ENCODE data around the gene LRMDA.

LRMDA gene

GRCh38 chr10:75905490-75905889 lies 474.1 kb downstream of the LRMDA start:
- no peak for DNase-seq (ENCODE audit: low read depth in 2 of 2)

GRCh38 chr10:75910032-75910431 lies 478.6 kb downstream of the LRMDA start:
- no peak for DNase-seq (ENCODE audit: low read depth in 2 of 2)

GRCh38 chr10:75911426-75911825 lies 480.0 kb downstream of the LRMDA start:
- no peak for DNase-seq (ENCODE audit: low read depth in 2 of 2)

GRCh38 chr10:75916906-75917305 lies 485.5 kb downstream of the LRMDA start:
- no peak for DNase-seq (ENCODE audit: low read depth in 2 of 2)

- DNase-seq (ENCODE audit: low read depth in 2 of 2), result no peak
Measured at GRCh38 chr10:75919913-75920312, 488.5 kb downstream of the LRMDA start.

GRCh38 chr10:75922435-75922834 lies 491.0 kb downstream of the LRMDA start:
- DNase-seq (ENCODE audit: low read depth in 2 of 2), result no peak

GRCh38 chr10:75924309-75924902 lies 493.0 kb downstream of the LRMDA start:
- no peak for DNase-seq (ENCODE audit: low read depth in 2 of 2)

GRCh38 chr10:75925999-75926398 lies 494.6 kb downstream of the LRMDA start:
- no peak for DNase-seq (ENCODE audit: low read depth in 2 of 2)

GRCh38 chr10:75926763-75927162 lies 495.3 kb downstream of the LRMDA start:
- no peak for DNase-seq (ENCODE audit: low read depth in 2 of 2)

GRCh38 chr10:75928231-75928630 lies 496.8 kb downstream of the LRMDA start:
- DNase-seq (ENCODE audit: low read depth in 2 of 2), result no peak

- DNase-seq (ENCODE audit: low read depth in 2 of 2), result no peak
Measured at GRCh38 chr10:75929630-75930161, 498.3 kb downstream of the LRMDA start.

GRCh38 chr10:75932921-75933320 lies 501.5 kb downstream of the LRMDA start:
- DNase-seq (ENCODE audit: low read depth in 2 of 2), result no peak

- DNase-seq (ENCODE audit: low read depth in 2 of 2), result no peak
Measured at GRCh38 chr10:75935240-75935639, 503.8 kb downstream of the LRMDA start.

GRCh38 chr10:75935650-75936400 lies 504.4 kb downstream of the LRMDA start:
- DNase-seq (ENCODE audit: low read depth in 2 of 2), result no peak

- no peak for DNase-seq (ENCODE audit: low read depth in 2 of 2)
Measured at GRCh38 chr10:75936841-75937240, 505.4 kb downstream of the LRMDA start.

- no peak for DNase-seq (ENCODE audit: low read depth in 2 of 2)
Measured at GRCh38 chr10:75937823-75938222, 506.4 kb downstream of the LRMDA start.

GRCh38 chr10:75938380-75939122 lies 507.1 kb downstream of the LRMDA start:
- no peak for DNase-seq (ENCODE audit: low read depth in 2 of 2)

GRCh38 chr10:75939541-75939940 lies 508.1 kb downstream of the LRMDA start:
- no peak for DNase-seq (ENCODE audit: low read depth in 2 of 2)

- DNase-seq (ENCODE audit: low read depth in 2 of 2), result no peak
Measured at GRCh38 chr10:75940742-75941141, 509.3 kb downstream of the LRMDA start.

GRCh38 chr10:75941223-75941801 lies 509.9 kb downstream of the LRMDA start:
- DNase-seq (ENCODE audit: low read depth in 2 of 2), result no peak

GRCh38 chr10:75944061-75944460 lies 512.6 kb downstream of the LRMDA start:
- DNase-seq (ENCODE audit: low read depth in 2 of 2), result no peak

GRCh38 chr10:75948583-75948982 lies 517.2 kb downstream of the LRMDA start:
- DNase-seq (ENCODE audit: low read depth in 2 of 2), result no peak

All from stimulated activated CD8-positive, alpha-beta memory T cell treated with anti-CD3 and anti-CD28 coated beads, Interleukin-15, amount 100 ng/mL, for 48 hours (primary cell).